HEK293 (cell line): Measurements from ENCODE around the gene ASMTL.

Source experiments
- BCL6B ChIP-seq: fragments of 450-650 bp; formaldehyde crosslinking; IDR thresholded peaks from 2 replicates; pipeline ENCODE4 v1.5.1; 2017; ENCODE audit warnings: missing biosample characterization, missing genetic modification characterization
- HOXA7 ChIP-seq: sonication (generic); formaldehyde crosslinking; IDR thresholded peaks from 2 replicates; pipeline ENCODE4 v1.8.1; 2022; ENCODE audit warnings: missing genetic modification reagents, borderline replicate concordance
- IKZF3 ChIP-seq: fragments of 450-650 bp; IDR thresholded peaks from 2 replicates; pipeline ENCODE4 v1.5.0; 2018; ENCODE audit warnings: missing biosample characterization, mild to moderate bottlenecking, missing genetic modification characterization, moderate library complexity
- INSM2 ChIP-seq: fragments of 450-650 bp; formaldehyde crosslinking; IDR thresholded peaks from 2 replicates; pipeline ENCODE4 v1.5.1; 2016; ENCODE audit warnings: missing biosample characterization, missing genetic modification characterization
- KLF17 ChIP-seq: fragments of 450-650 bp; formaldehyde crosslinking; IDR thresholded peaks from 2 replicates; pipeline ENCODE4 v1.5.1; 2016; ENCODE audit warnings: missing biosample characterization, missing genetic modification characterization
- KLF8 ChIP-seq: fragments of 450-650 bp; formaldehyde crosslinking; IDR thresholded peaks from 2 replicates; pipeline ENCODE4 v1.5.1; 2016; ENCODE audit warnings: missing biosample characterization, missing genetic modification characterization
- KLF9 ChIP-seq: fragments of 450-650 bp; formaldehyde crosslinking; IDR thresholded peaks from 2 replicates; pipeline ENCODE4 v1.5.1; 2016; ENCODE audit warnings: missing biosample characterization, missing genetic modification characterization, low read depth
- MZF1 ChIP-seq: fragments of 450-650 bp; formaldehyde crosslinking; IDR thresholded peaks from 2 replicates; pipeline ENCODE4 v1.5.1; 2017; ENCODE audit warnings: missing biosample characterization, missing genetic modification characterization, borderline replicate concordance
- SCRT1 ChIP-seq: fragments of 450-650 bp; formaldehyde crosslinking; IDR thresholded peaks from 2 replicates; pipeline ENCODE4 v1.5.1; 2016; ENCODE audit warnings: missing biosample characterization, missing genetic modification characterization, borderline replicate concordance
- SETDB1 ChIP-seq: IDR thresholded peaks from one replicate; pipeline ENCODE4 v1.6.1; 2017; ENCODE audit warnings: mild to moderate bottlenecking, low read length, moderate library complexity, mixed read lengths; ENCODE audit not compliant: insufficient read length
- SP3 ChIP-seq: fragments of 450-650 bp; formaldehyde crosslinking; IDR thresholded peaks from 2 replicates; pipeline ENCODE4 v1.5.1; 2016; ENCODE audit warnings: missing biosample characterization, missing genetic modification characterization
- SP7 ChIP-seq: fragments of 450-650 bp; formaldehyde crosslinking; IDR thresholded peaks from 2 replicates; pipeline ENCODE4 v1.5.1; 2016; ENCODE audit warnings: missing biosample characterization, missing genetic modification characterization
- ZBTB17 ChIP-seq: fragments of 450-650 bp; formaldehyde crosslinking; IDR thresholded peaks from 2 replicates; pipeline ENCODE4 v1.5.1; 2016; ENCODE audit warnings: missing biosample characterization, missing genetic modification characterization
- ZBTB48 ChIP-seq: fragments of 450-650 bp; formaldehyde crosslinking; IDR thresholded peaks from 2 replicates; pipeline ENCODE4 v1.5.1; 2016; ENCODE audit warnings: missing biosample characterization, missing genetic modification characterization
- ZNF155 ChIP-seq: fragments of 450-650 bp; formaldehyde crosslinking; IDR thresholded peaks from 2 replicates; pipeline ENCODE4 v1.5.1; 2016; ENCODE audit warnings: missing biosample characterization, missing genetic modification characterization
- ZNF16 ChIP-seq: fragments of 450-650 bp; formaldehyde crosslinking; IDR thresholded peaks from 2 replicates; pipeline ENCODE4 v1.5.1; 2016; ENCODE audit warnings: low read depth, missing biosample characterization, missing genetic modification characterization
- ZNF24 ChIP-seq: fragments of 450-650 bp; formaldehyde crosslinking; IDR thresholded peaks from 2 replicates; pipeline ENCODE4 v1.5.1; 2016; ENCODE audit warnings: missing biosample characterization, missing genetic modification characterization
- ZNF302 ChIP-seq: fragments of 450-650 bp; formaldehyde crosslinking; IDR thresholded peaks from 2 replicates; pipeline ENCODE4 v1.5.1; 2016; ENCODE audit warnings: missing biosample characterization, missing genetic modification characterization, low read depth
- ZNF354C ChIP-seq: fragments of 450-650 bp; formaldehyde crosslinking; IDR thresholded peaks from 2 replicates; pipeline ENCODE4 v1.5.1; 2016; ENCODE audit warnings: missing biosample characterization, missing genetic modification characterization, low read depth, borderline replicate concordance
- ZNF394 ChIP-seq: fragments of 450-650 bp; formaldehyde crosslinking; IDR thresholded peaks from 2 replicates; pipeline ENCODE4 v1.5.1; 2016; ENCODE audit warnings: missing biosample characterization, missing genetic modification characterization, mild to moderate bottlenecking, moderate library complexity, borderline replicate concordance
- ZNF398 ChIP-seq: fragments of 450-650 bp; formaldehyde crosslinking; IDR thresholded peaks from 2 replicates; pipeline ENCODE4 v1.5.1; 2017; ENCODE audit warnings: missing biosample characterization, missing genetic modification characterization
- ZNF433 ChIP-seq: fragments of 450-650 bp; formaldehyde crosslinking; IDR thresholded peaks from 2 replicates; pipeline ENCODE4 v1.5.1; 2016; ENCODE audit warnings: missing biosample characterization, missing genetic modification characterization, low read depth
- ZNF529 ChIP-seq: fragments of 450-650 bp; formaldehyde crosslinking; IDR thresholded peaks from 2 replicates; pipeline ENCODE4 v1.5.1; 2017; ENCODE audit warnings: missing genetic modification characterization, missing biosample characterization; ENCODE audit not compliant: insufficient replicate concordance
- ZNF561 ChIP-seq: fragments of 450-650 bp; IDR thresholded peaks from 2 replicates; pipeline ENCODE4 v1.5.1; 2018; ENCODE audit warnings: missing biosample characterization, missing genetic modification characterization, borderline replicate concordance
- ZNF629 ChIP-seq: fragments of 450-650 bp; formaldehyde crosslinking; IDR thresholded peaks from 2 replicates; pipeline ENCODE4 v1.5.1; 2017; ENCODE audit warnings: missing biosample characterization, missing genetic modification characterization
- ZSCAN23 ChIP-seq: fragments of 450-650 bp; formaldehyde crosslinking; IDR thresholded peaks from 2 replicates; pipeline ENCODE4 v1.5.1; 2016; ENCODE audit warnings: missing biosample characterization, missing genetic modification characterization
- ZSCAN4 ChIP-seq: fragments of 450-650 bp; formaldehyde crosslinking; IDR thresholded peaks from 2 replicates; pipeline ENCODE4 v1.5.1; 2017; ENCODE audit warnings: missing biosample characterization, missing genetic modification characterization
- TF ChIP-seq, protein P1 (sequence below): fragments of 450-650 bp; formaldehyde crosslinking; IDR thresholded peaks from 2 replicates; pipeline ENCODE4 v1.5.1; 2016; ENCODE audit warnings: missing biosample characterization, missing genetic modification characterization

Gene ASMTL

DNA sequence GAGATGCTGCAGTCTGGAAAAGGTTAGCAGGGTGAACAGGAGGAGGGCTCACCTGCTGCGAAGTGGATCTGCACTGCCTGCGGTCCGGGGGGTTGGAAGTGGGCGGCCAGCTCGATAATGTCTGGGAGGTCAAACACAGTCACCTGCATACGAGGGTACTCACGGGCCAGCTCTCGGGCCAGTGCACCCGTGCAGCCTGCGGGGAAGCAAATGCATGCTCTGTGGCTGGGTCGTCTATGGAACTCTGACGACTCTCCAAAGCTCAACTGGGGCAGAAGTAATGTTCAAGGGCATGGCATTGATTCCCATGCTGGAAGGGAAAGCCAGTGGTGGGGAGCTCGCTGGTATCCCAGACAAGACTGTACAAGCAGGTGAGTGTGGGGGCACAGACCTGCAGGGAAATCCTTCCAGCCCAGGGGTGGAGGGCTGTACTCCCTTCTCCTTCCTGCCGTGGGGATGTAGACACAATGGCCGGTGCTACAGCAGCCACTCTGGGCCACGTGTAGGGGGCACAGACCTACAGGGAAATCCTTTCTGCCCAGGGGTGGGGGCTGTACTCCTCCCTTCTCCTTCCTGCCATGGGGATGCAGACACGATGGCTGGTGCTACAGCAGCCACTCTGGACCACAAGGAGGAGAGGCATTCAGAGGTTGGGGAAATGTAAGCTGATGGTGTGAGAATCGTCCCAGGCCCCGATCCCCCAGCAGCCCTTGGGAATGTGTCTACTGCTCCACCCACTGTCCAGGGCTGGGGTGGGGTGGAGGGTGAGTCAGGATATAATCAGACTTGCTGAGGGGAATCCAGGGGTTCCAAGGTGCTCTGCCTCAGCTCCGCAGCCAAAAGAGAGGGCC lies 34.6 kb downstream of the ASMTL start (continued):
- TF ChIP-seq, protein P1, sequence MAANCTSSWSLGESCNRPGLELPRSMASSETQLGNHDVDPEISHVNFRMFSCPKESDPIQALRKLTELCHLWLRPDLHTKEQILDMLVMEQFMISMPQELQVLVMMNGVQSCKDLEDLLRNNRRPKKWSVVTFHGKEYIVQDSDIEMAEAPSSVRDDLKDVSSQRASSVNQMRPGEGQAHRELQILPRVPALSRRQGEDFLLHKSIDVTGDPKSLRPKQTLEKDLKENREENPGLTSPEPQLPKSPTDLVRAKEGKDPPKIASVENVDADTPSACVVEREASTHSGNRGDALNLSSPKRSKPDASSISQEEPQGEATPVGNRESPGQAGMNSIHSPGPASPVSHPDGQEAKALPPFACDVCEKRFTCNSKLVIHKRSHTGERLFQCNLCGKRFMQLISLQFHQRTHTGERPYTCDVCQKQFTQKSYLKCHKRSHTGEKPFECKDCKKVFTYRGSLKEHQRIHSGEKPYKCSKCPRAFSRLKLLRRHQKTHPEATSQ (tag by site-specific recombination) = 0 out of 2 replicates have a peak, but pooled peaks have one; percentile 70
- TF ChIP-seq ZSCAN4 (tag by site-specific recombination) (no peak), ZBTB48 (tag by site-specific recombination) (no peak), ZNF398 (no peak), ZSCAN23 (tag by site-specific recombination) (0 out of 2 replicates have a peak, but pooled peaks have one; percentile 50), HOXA7 (CRISPR knock-in tag) (no peak), ZNF394 (no peak), IKZF3 (tag by site-specific recombination) (no peak), ZNF561 (tag by site-specific recombination) (no peak), ZNF16 (tag by site-specific recombination) (no peak), SCRT1 (no peak), KLF9 (tag by site-specific recombination) (no peak), BCL6B (tag by site-specific recombination) (no peak), ZNF629 (tag by site-specific recombination) (0 out of 2 replicates have a peak, but pooled peaks have one; percentile 23), KLF17 (peak; percentile 74; the same call in 1 of the 2 replicates), ZNF433 (tag by site-specific recombination) (no peak), ZBTB17 (tag by site-specific recombination) (no peak), ZNF354C (tag by site-specific recombination) (no peak), ZNF302 (no peak), ZNF155 (no peak), MZF1 (tag by site-specific recombination) (no peak), KLF8 (tag by site-specific recombination) (peak; percentile 64), SETDB1 (peak; percentile 67), ZNF529 (tag by site-specific recombination) (peak; percentile 13), SP3 (tag by site-specific recombination) (no peak), INSM2 (tag by site-specific recombination) (no peak), SP7 (0 out of 2 replicates have a peak, but pooled peaks have one; percentile 27), ZNF24 (no peak)
